Mucosa of stomach (tissue), 1 donor: ENCODE data around the gene TBC1D1.

Experiments used
- H3K27me3 ChIP-seq: one replicate; pipeline ENCODE4 v1.7.0; 2013; ENCODE audit warnings: mild to moderate bottlenecking, low read length; ENCODE audit not compliant: control insufficient read depth, insufficient read depth
- H3K36me3 ChIP-seq: one replicate; pipeline ENCODE4 v1.7.0; 2013; ENCODE audit warnings: low read length; ENCODE audit not compliant: control insufficient read depth, insufficient read depth
- H3K4me1 ChIP-seq: one replicate; pipeline ENCODE4 v1.7.0; 2013; ENCODE audit warnings: mild to moderate bottlenecking, low read length; ENCODE audit not compliant: control insufficient read depth, insufficient read depth
- H3K4me3 ChIP-seq: one replicate; pipeline ENCODE4 v1.7.0; 2013; ENCODE audit warnings: low read length
- H3K9ac ChIP-seq: one replicate; pipeline ENCODE4 v1.7.0; 2013; ENCODE audit warnings: mild to moderate bottlenecking, low read length, moderate library complexity
- H3K9me3 ChIP-seq: one replicate; pipeline ENCODE4 v1.7.0; 2013; ENCODE audit warnings: mild to moderate bottlenecking, low read length, moderate library complexity; ENCODE audit not compliant: control insufficient read depth
- donor health status: Pancreatic carcinoma.

TBC1D1 gene

GRCh38 chr4:38037612-38038011, 146.7 kb downstream of the TBC1D1 start:
- Histone ChIP-seq H3K27me3 (no peaks in the 10 kb centered on the region), H3K9ac (no peak overlapping the region), H3K36me3 (no peaks in the 10 kb centered on the region), H3K4me1 (no peaks in the 10 kb centered on the region), H3K9me3 (no peaks in the 10 kb centered on the region), H3K4me3 (no peak overlapping the region)

- Histone ChIP-seq H3K4me1 (no peaks in the 10 kb centered on the region), H3K4me3 (no peak overlapping the region), H3K9me3 (no peaks in the 10 kb centered on the region), H3K9ac (no peak overlapping the region), H3K27me3 (no peaks in the 10 kb centered on the region), H3K36me3 (no peaks in the 10 kb centered on the region)
Observed at GRCh38 chr4:38040619-38041018, 149.7 kb downstream of the TBC1D1 start.

- H3K36me3 ChIP-seq: no peaks in the 10 kb centered on the region
- no peak overlapping the region for H3K9ac ChIP-seq
- H3K4me3 ChIP-seq: no peak overlapping the region
- H3K9me3 ChIP-seq: no peaks in the 10 kb centered on the region
- no peaks in the 10 kb centered on the region for H3K4me1 ChIP-seq
- no peaks in the 10 kb centered on the region for H3K27me3 ChIP-seq
Observed at GRCh38 chr4:38044060-38044459, 153.2 kb downstream of the TBC1D1 start.

GRCh38 chr4:38045289-38045988, 154.6 kb downstream of the TBC1D1 start:
- no peak overlapping the region for H3K4me3 ChIP-seq
- no peaks in the 10 kb centered on the region for H3K36me3 ChIP-seq
- no peaks in the 10 kb centered on the region for H3K4me1 ChIP-seq
- no peak overlapping the region for H3K9ac ChIP-seq
- no peaks in the 10 kb centered on the region for H3K27me3 ChIP-seq
- H3K9me3 ChIP-seq: no peaks in the 10 kb centered on the region

GRCh38 chr4:38046727-38047489, 156.0 kb downstream of the TBC1D1 start:
- H3K36me3 ChIP-seq: no peaks in the 10 kb centered on the region
- H3K27me3 ChIP-seq: no peaks in the 10 kb centered on the region
- H3K4me1 ChIP-seq: no peaks in the 10 kb centered on the region
- H3K9me3 ChIP-seq: no peaks in the 10 kb centered on the region
- H3K4me3 ChIP-seq: no peak overlapping the region
- no peak overlapping the region for H3K9ac ChIP-seq

- Histone ChIP-seq H3K4me3 (no peak overlapping the region), H3K9me3 (no peaks in the 10 kb centered on the region), H3K9ac (no peak overlapping the region), H3K27me3 (no peaks in the 10 kb centered on the region), H3K36me3 (no peaks in the 10 kb centered on the region), H3K4me1 (no peaks in the 10 kb centered on the region)
Observed at GRCh38 chr4:38049545-38050170, 158.8 kb downstream of the TBC1D1 start.

GRCh38 chr4:38050560-38051350, 159.9 kb downstream of the TBC1D1 start:
- H3K4me3 ChIP-seq: no peak overlapping the region
- H3K27me3 ChIP-seq: no peaks in the 10 kb centered on the region
- no peaks in the 10 kb centered on the region for H3K9me3 ChIP-seq
- H3K9ac ChIP-seq: no peak overlapping the region
- peaks cover 1% of the 10 kb centered on the region for H3K4me1 ChIP-seq
- no peaks in the 10 kb centered on the region for H3K36me3 ChIP-seq

GRCh38 chr4:38055566-38055965, 164.7 kb downstream of the TBC1D1 start:
- H3K36me3 ChIP-seq: no peaks in the 10 kb centered on the region
- no peak overlapping the region for H3K9ac ChIP-seq
- H3K4me1 ChIP-seq: peaks cover 3% of the 10 kb centered on the region
- no peaks in the 10 kb centered on the region for H3K9me3 ChIP-seq
- no peaks in the 10 kb centered on the region for H3K27me3 ChIP-seq
- no peak overlapping the region for H3K4me3 ChIP-seq

- H3K36me3 ChIP-seq: no peaks in the 10 kb centered on the region
- no peak overlapping the region for H3K9ac ChIP-seq
- H3K27me3 ChIP-seq: no peaks in the 10 kb centered on the region
- H3K4me3 ChIP-seq: no peak overlapping the region
- H3K9me3 ChIP-seq: no peaks in the 10 kb centered on the region
- peaks cover 8% of the 10 kb centered on the region for H3K4me1 ChIP-seq
Observed at GRCh38 chr4:38056011-38056685, 165.3 kb downstream of the TBC1D1 start.

GRCh38 chr4:38058151-38058550, 167.3 kb downstream of the TBC1D1 start:
- H3K36me3 ChIP-seq: no peaks in the 10 kb centered on the region
- no peaks in the 10 kb centered on the region for H3K27me3 ChIP-seq
- no peaks in the 10 kb centered on the region for H3K9me3 ChIP-seq
- peaks cover 16% of the 10 kb centered on the region for H3K4me1 ChIP-seq
- no peak overlapping the region for H3K9ac ChIP-seq
- no peak overlapping the region for H3K4me3 ChIP-seq

- Histone ChIP-seq H3K27me3 (no peaks in the 10 kb centered on the region), H3K4me1 (peaks cover 13% of the 10 kb centered on the region), H3K4me3 (no peak overlapping the region), H3K9ac (no peak overlapping the region), H3K9me3 (no peaks in the 10 kb centered on the region), H3K36me3 (no peaks in the 10 kb centered on the region)
Observed at GRCh38 chr4:38060829-38061431, 170.0 kb downstream of the TBC1D1 start.
